ENCODE data around the gene ANO6. TPM values are rescaled to one million over a fixed set of nuclear protein-coding genes. Genes with fewer than 3 reads are reported as not detected.

ANO6 gene
- polyA plus RNA-seq, 1 donor (not counting 4 experiments of a cell fraction or from before 2014, with no cell fraction given): 64.3 TPM

DNA sequence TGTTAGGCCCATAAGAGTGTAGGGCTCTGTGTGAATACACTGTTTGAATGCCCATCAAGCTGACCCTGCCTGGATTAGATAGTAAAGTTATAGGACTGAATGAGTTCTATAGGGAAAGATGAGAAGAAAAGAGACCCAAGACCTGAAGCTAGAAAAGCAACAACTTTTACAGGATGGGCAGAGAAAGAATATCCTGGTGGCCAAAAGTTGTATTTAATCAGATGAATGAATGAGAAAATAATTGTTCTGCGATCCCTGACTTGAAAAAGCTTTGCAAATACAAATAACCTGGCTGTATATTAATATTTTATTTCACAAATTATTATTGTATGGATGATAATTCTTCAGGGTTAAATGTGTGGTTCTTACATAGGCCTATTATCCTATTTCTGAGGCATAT, 2.8 kb upstream of the ANO6 start:
- Histone ChIP-seq H3K27me3 (ENCODE audit: control insufficient read depth, extremely low read depth, insufficient read depth, low read length) (no peaks in the 10 kb centered on the region), H3K9ac (ENCODE audit: control insufficient read depth, extremely low read depth, insufficient read depth, low read length) (no peak overlapping the region), H3K27ac (ENCODE audit: control insufficient read depth, insufficient read depth, low read length) (no peak overlapping the region), H4K20me1 (ENCODE audit: control insufficient read depth, extremely low read depth, insufficient read depth, low read length) (no peaks in the 10 kb centered on the region), H3K4me2 (ENCODE audit: control insufficient read depth, extremely low read depth, insufficient read depth, low read depth, low read length) (no peak overlapping the region), H3K9me1 (ENCODE audit: control insufficient read depth, extremely low read depth, insufficient read depth, low read length) (no peaks in the 10 kb centered on the region), H3K9me3 (ENCODE audit: control insufficient read depth, low read depth, low read length) (no peaks in the 10 kb centered on the region), H3K4me3 (ENCODE audit: control insufficient read depth in 2 of 3, extremely low read depth in 1 of 3, insufficient read depth in 2 of 3, low read depth in 1 of 3, low read length in 3 of 3) (no peak overlapping the region), H2AFZ (ENCODE audit: control insufficient read depth, low read length) (no peak overlapping the region), H3K4me1 (ENCODE audit: control insufficient read depth, extremely low read depth, insufficient read depth, low read length) (peaks cover 19% of the 10 kb centered on the region), H3K36me3 (ENCODE audit: control insufficient read depth in 2 of 2, extremely low read depth in 1 of 2, insufficient read depth in 2 of 2, low read length in 2 of 2) (no peaks in the 10 kb centered on the region), H3K79me2 (ENCODE audit: control insufficient read depth, insufficient read depth, low read length) (peaks cover 29% of the 10 kb centered on the region)
- dilution Hi-C loops (cut with MboI; ENCODE audit: extremely low pct_ligation_motif_present, low sequenced_read_pairs): no loop called here
- no peak for FAIRE-seq
- no peak for DNase-seq (ENCODE audit: low read depth, low spot score)
- TF ChIP-seq EZH2 (IDR thresholded peaks at IDR 0.05; ENCODE audit: low read length): no peak
- TF ChIP-seq, protein P1, sequence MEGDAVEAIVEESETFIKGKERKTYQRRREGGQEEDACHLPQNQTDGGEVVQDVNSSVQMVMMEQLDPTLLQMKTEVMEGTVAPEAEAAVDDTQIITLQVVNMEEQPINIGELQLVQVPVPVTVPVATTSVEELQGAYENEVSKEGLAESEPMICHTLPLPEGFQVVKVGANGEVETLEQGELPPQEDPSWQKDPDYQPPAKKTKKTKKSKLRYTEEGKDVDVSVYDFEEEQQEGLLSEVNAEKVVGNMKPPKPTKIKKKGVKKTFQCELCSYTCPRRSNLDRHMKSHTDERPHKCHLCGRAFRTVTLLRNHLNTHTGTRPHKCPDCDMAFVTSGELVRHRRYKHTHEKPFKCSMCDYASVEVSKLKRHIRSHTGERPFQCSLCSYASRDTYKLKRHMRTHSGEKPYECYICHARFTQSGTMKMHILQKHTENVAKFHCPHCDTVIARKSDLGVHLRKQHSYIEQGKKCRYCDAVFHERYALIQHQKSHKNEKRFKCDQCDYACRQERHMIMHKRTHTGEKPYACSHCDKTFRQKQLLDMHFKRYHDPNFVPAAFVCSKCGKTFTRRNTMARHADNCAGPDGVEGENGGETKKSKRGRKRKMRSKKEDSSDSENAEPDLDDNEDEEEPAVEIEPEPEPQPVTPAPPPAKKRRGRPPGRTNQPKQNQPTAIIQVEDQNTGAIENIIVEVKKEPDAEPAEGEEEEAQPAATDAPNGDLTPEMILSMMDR (optimal IDR thresholded peaks at IDR 0.05 in 1 of 3, IDR thresholded peaks at IDR 0.05 in 1 of 3, conservative IDR thresholded peaks at IDR 0.05 in 1 of 3; ENCODE audit: extremely low read depth in 1 of 3, insufficient read depth in 2 of 3, low read length in 3 of 3): no peak

DNA sequence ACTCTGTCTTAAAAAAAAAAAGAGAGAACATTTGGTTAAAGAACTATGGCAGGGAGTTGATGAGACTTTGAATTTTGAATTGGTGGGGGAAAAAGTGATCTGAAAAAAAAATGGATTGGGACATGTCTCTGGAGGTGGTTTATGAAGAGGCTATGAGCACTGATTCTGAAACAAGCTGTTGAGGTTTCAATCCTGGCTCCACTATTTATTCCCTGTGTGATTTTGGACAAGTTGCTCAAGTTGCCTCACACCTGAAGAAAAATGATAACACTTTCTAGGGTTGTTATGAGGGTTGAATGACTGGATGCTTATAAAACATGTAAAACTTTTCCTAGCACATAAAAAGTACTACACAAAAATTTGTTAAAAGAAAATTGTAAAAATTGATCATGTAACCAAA, 1.8 kb upstream of the ANO6 start:
- no peak overlapping the region for H3K9ac ChIP-seq (ENCODE audit: control insufficient read depth, extremely low read depth, insufficient read depth, low read length)
- no peaks in the 10 kb centered on the region for H4K20me1 ChIP-seq (ENCODE audit: control insufficient read depth, extremely low read depth, insufficient read depth, low read length)
- FAIRE-seq (no peak), DNase-seq (ENCODE audit: low read depth, low spot score) (no peak)
- no peaks in the 10 kb centered on the region for H3K27me3 ChIP-seq (ENCODE audit: control insufficient read depth, extremely low read depth, insufficient read depth, low read length)
- H2AFZ ChIP-seq (ENCODE audit: control insufficient read depth, low read length): no peak overlapping the region
- no peaks in the 10 kb centered on the region for H3K9me3 ChIP-seq (ENCODE audit: control insufficient read depth, low read depth, low read length)
- peak overlapping the region; percentile 93 for H3K4me2 ChIP-seq (ENCODE audit: control insufficient read depth, extremely low read depth, insufficient read depth, low read depth, low read length)
- TF ChIP-seq EZH2 (IDR thresholded peaks at IDR 0.05; ENCODE audit: low read length): no peak
- TF ChIP-seq, protein P1 (optimal IDR thresholded peaks at IDR 0.05 in 1 of 3, IDR thresholded peaks at IDR 0.05 in 1 of 3, conservative IDR thresholded peaks at IDR 0.05 in 1 of 3; ENCODE audit: extremely low read depth in 1 of 3, insufficient read depth in 2 of 3, low read length in 3 of 3): no peak
- H3K9me1 ChIP-seq (ENCODE audit: control insufficient read depth, extremely low read depth, insufficient read depth, low read length): no peaks in the 10 kb centered on the region
- peaks cover 23% of the 10 kb centered on the region for H3K4me1 ChIP-seq (ENCODE audit: control insufficient read depth, extremely low read depth, insufficient read depth, low read length)
- dilution Hi-C loops (cut with MboI; ENCODE audit: extremely low pct_ligation_motif_present, low sequenced_read_pairs): no loop called here
- peaks cover 39% of the 10 kb centered on the region for H3K79me2 ChIP-seq (ENCODE audit: control insufficient read depth, insufficient read depth, low read length)
- H3K27ac ChIP-seq (ENCODE audit: control insufficient read depth, insufficient read depth, low read length): no peak overlapping the region
- H3K36me3 ChIP-seq (ENCODE audit: control insufficient read depth in 2 of 2, extremely low read depth in 1 of 2, insufficient read depth in 2 of 2, low read length in 2 of 2): no peaks in the 10 kb centered on the region
- no peak overlapping the region for H3K4me3 ChIP-seq (ENCODE audit: control insufficient read depth in 2 of 3, extremely low read depth in 1 of 3, insufficient read depth in 2 of 3, low read depth in 1 of 3, low read length in 3 of 3)

All from keratinocyte (primary cell).